CD4-positive, alpha-beta memory T cell (primary cell): ENCODE data around the gene ZNF407. TPM values are rescaled to one million over a fixed set of nuclear protein-coding genes. Genes with fewer than 3 reads are reported as not detected.

Experiments used
- CTCF ChIA-PET: fragments of 350-600 bp; sonication (Branson Sonifier 250); formaldehyde crosslinking; loops from one replicate; lab custom pipeline; 2021; ENCODE audit warnings: inconsistent platforms; ENCODE audit not compliant: partially characterized antibody; lab: Charles Lee
- POLR2A ChIA-PET: fragments of 350-600 bp; sonication (Branson Sonifier 250); formaldehyde crosslinking; loops from one replicate; lab custom pipeline; 2021; ENCODE audit not compliant: partially characterized antibody; lab: Charles Lee
- DNase-seq, 5 donors: peaks; one replicate each; pipeline versions ENCODE4 v3.0.0 to v3.0.0-alpha.2; 2020 to 2022; ENCODE audit warnings: mixed read lengths in 1 of 5
- H3K27ac ChIP-seq: one replicate; pipeline ENCODE4 v1.7.0; 2013; ENCODE audit warnings: low read depth, low read length
- H3K27me3 ChIP-seq: 2 replicates; pipeline ENCODE4 v1.7.0; 2013; ENCODE audit warnings: mild to moderate bottlenecking, low read length, moderate library complexity; ENCODE audit not compliant: insufficient read depth
- H3K36me3 ChIP-seq: 2 replicates; pipeline ENCODE4 v1.7.0; 2013; ENCODE audit warnings: mild to moderate bottlenecking, low read length, moderate library complexity; ENCODE audit not compliant: insufficient read depth
- H3K4me1 ChIP-seq: 2 replicates; pipeline ENCODE4 v1.7.0; 2013; ENCODE audit warnings: mild to moderate bottlenecking, low read length, moderate library complexity; ENCODE audit not compliant: insufficient read depth
- H3K4me3 ChIP-seq, 2 donors: one replicate each; pipeline ENCODE4 v1.7.0; 2013; ENCODE audit warnings: low read length in 2 of 2, mild to moderate bottlenecking in 1 of 2
- H3K9me3 ChIP-seq, 2 donors: one replicate each; pipeline ENCODE4 v1.7.0; 2013; ENCODE audit warnings: low read length in 2 of 2, control low read depth in 1 of 2; ENCODE audit not compliant: control insufficient read depth in 1 of 2
- H3K27ac Mint-ChIP-seq, 7 donors: one replicate each; pipeline ENCODE4 v1.8.0; 2020 to 2021; ENCODE audit warnings: mixed read lengths in 7 of 7, mild to moderate bottlenecking in 6 of 7, inconsistent platforms in 3 of 7, moderate library complexity in 3 of 7
- H3K27me3 Mint-ChIP-seq, 2 donors: one replicate each; pipeline ENCODE4 v1.8.0; 2020 to 2021; ENCODE audit warnings: mixed read lengths in 2 of 2
- H3K36me3 Mint-ChIP-seq, 2 donors: one replicate each; pipeline ENCODE4 v1.8.0; 2020 to 2021; ENCODE audit warnings: mixed read lengths in 2 of 2, inconsistent platforms in 1 of 2, mild to moderate bottlenecking in 1 of 2
- H3K4me1 Mint-ChIP-seq, 4 donors: one replicate each; pipeline ENCODE4 v1.8.0; 2020 to 2021; ENCODE audit warnings: mixed read lengths in 4 of 4, mild to moderate bottlenecking in 1 of 4
- H3K4me3 Mint-ChIP-seq, 8 donors: one replicate each; pipeline ENCODE4 v1.8.0; 2020 to 2021; ENCODE audit warnings: mixed read lengths in 8 of 8, mild to moderate bottlenecking in 7 of 8, moderate library complexity in 6 of 8, inconsistent platforms in 3 of 8
- H3K9me3 Mint-ChIP-seq, 8 donors: one replicate each; pipeline ENCODE4 v1.8.0; 2020 to 2021; ENCODE audit warnings: mixed read lengths in 8 of 8, mild to moderate bottlenecking in 5 of 8, inconsistent platforms in 3 of 8, moderate library complexity in 1 of 8
- intact Hi-C: fragments of 100-400 bp; cut with micrococcal nuclease; formaldehyde crosslinking; loops from one replicate; pipeline ENCODE4 v1.15.1; 2023
- polyA plus RNA-seq, 2 donors: library from polyadenylated mRNA; unstranded; fragments of 300-500 nt; fragmentation: Illumina TruSeq; gene quantifications; one replicate each; pipeline ENCODE4 v1.2.3, GENCODE V29; 2021
- total RNA-seq, 2 experiments: library from RNA; stranded (reverse); gene quantifications; one replicate each; pipeline ENCODE4 v1.2.3, GENCODE V29; 2021

ZNF407 gene
- total and polyA plus RNA-seq, 4 experiments from 2014 or later, result 1.8 to 26.9 (median 15.3) TPM

GRCh38 chr18:74775239-74775638 is 177.6 kb downstream of the ZNF407 start:
- Histone ChIP-seq H3K9me3 (no peaks in the 10 kb centered on the region), H3K4me3 (no peak overlapping the region), H3K27ac (no peak overlapping the region), H3K27me3 (no peaks in the 10 kb centered on the region), H3K4me1 (no peaks in the 10 kb centered on the region), H3K36me3 (no peaks in the 10 kb centered on the region)
- CTCF ChIA-PET, result no interaction called here
- Mint-ChIP-seq H3K9me3 (peaks cover 0 to 4% (median 0%) of the 10 kb centered on the region in 8 donors), H3K27me3 (no peaks in the 10 kb centered on the region), H3K36me3 (peaks cover 6 to 22% of the 10 kb centered on the region in 2 donors), H3K27ac (no peak overlapping the region), H3K4me3 (no peak overlapping the region), H3K4me1 (peaks cover 0 to 7% (median 3%) of the 10 kb centered on the region in 4 donors)
- POLR2A ChIA-PET, result no interaction called here
- DNase-seq, result no peak
- intact Hi-C loops, result no loop called here

- intact Hi-C loops, result no loop called here
- DNase-seq, result no peak
- POLR2A ChIA-PET, result no interaction called here
- no peak overlapping the region for H3K27ac ChIP-seq
- Mint-ChIP-seq H3K27me3 (no peaks in the 10 kb centered on the region), H3K36me3 (peaks cover 9 to 17% of the 10 kb centered on the region in 2 donors), H3K27ac (peak overlapping the region in 1 of 7 donors; percentile 93), H3K9me3 (peaks cover 0 to 4% (median 0%) of the 10 kb centered on the region in 8 donors), H3K4me3 (no peak overlapping the region), H3K4me1 (peaks cover 0 to 4% (median 1%) of the 10 kb centered on the region in 4 donors)
- no peaks in the 10 kb centered on the region for H3K9me3 ChIP-seq
- no peak overlapping the region for H3K4me3 ChIP-seq
- H3K4me1 ChIP-seq, result no peaks in the 10 kb centered on the region
- H3K27me3 ChIP-seq, result no peaks in the 10 kb centered on the region
- no peaks in the 10 kb centered on the region for H3K36me3 ChIP-seq
- CTCF ChIA-PET, result interaction anchor here (1.0 kb wide), 1 partner anchor 701 kb away, joined by 3 read pairs; no protein-coding TSS in a partner anchor
Observed at GRCh38 chr18:74778191-74778847, 180.6 kb downstream of the ZNF407 start.

GRCh38 chr18:74784752-74785151 is 187.1 kb downstream of the ZNF407 start:
- H3K4me3 ChIP-seq, result no peak overlapping the region
- peaks cover 27% of the 10 kb centered on the region in 2 donors for H3K36me3 Mint-ChIP-seq
- H3K27me3 ChIP-seq, result no peaks in the 10 kb centered on the region
- peaks cover 0 to 4% (median 0%) of the 10 kb centered on the region in 4 donors for H3K4me1 Mint-ChIP-seq
- ChIA-PET POLR2A (no interaction called here), CTCF (interaction anchor here (1.0 to 1.1 kb wide), 2 partner anchors 11 to 88 kb away, joined by 3 read pairs; no protein-coding TSS in a partner anchor)
- H3K4me3 Mint-ChIP-seq, result no peak overlapping the region
- DNase-seq, result no peak
- no peaks in the 10 kb centered on the region for H3K27me3 Mint-ChIP-seq
- H3K36me3 ChIP-seq, result no peaks in the 10 kb centered on the region
- no peaks in the 10 kb centered on the region for H3K9me3 Mint-ChIP-seq
- no peaks in the 10 kb centered on the region for H3K4me1 ChIP-seq
- H3K27ac Mint-ChIP-seq, result peak overlapping the region in 1 of 7 donors; percentile 21
- intact Hi-C loops, result no loop called here
- H3K9me3 ChIP-seq, result no peaks in the 10 kb centered on the region
- no peak overlapping the region for H3K27ac ChIP-seq

- Mint-ChIP-seq H3K36me3 (peaks cover 29 to 32% of the 10 kb centered on the region in 2 donors), H3K27me3 (no peaks in the 10 kb centered on the region), H3K4me3 (no peak overlapping the region), H3K9me3 (no peaks in the 10 kb centered on the region), H3K27ac (no peak overlapping the region), H3K4me1 (peaks cover 0 to 4% (median 0%) of the 10 kb centered on the region in 4 donors)
- Histone ChIP-seq H3K4me3 (no peak overlapping the region), H3K27me3 (no peaks in the 10 kb centered on the region), H3K36me3 (no peaks in the 10 kb centered on the region), H3K4me1 (no peaks in the 10 kb centered on the region), H3K27ac (no peak overlapping the region), H3K9me3 (no peaks in the 10 kb centered on the region)
- DNase-seq, result no peak
- POLR2A ChIA-PET, result no interaction called here
- CTCF ChIA-PET, result no interaction called here
- intact Hi-C loops, result no loop called here
Observed at GRCh38 chr18:74785632-74786031, 188.0 kb downstream of the ZNF407 start.

- no peak overlapping the region for H3K4me3 ChIP-seq
- H3K27me3 ChIP-seq, result no peaks in the 10 kb centered on the region
- H3K27ac Mint-ChIP-seq, result no peak overlapping the region
- H3K27ac ChIP-seq, result no peak overlapping the region
- ChIA-PET POLR2A (no interaction called here), CTCF (no interaction called here)
- no peaks in the 10 kb centered on the region for H3K36me3 ChIP-seq
- intact Hi-C loops, result no loop called here
- no peak overlapping the region for H3K4me3 Mint-ChIP-seq
- H3K36me3 Mint-ChIP-seq, result peaks cover 31 to 38% of the 10 kb centered on the region in 2 donors
- no peaks in the 10 kb centered on the region for H3K4me1 ChIP-seq
- H3K9me3 ChIP-seq, result no peaks in the 10 kb centered on the region
- no peaks in the 10 kb centered on the region for H3K9me3 Mint-ChIP-seq
- DNase-seq, result no peak
- peaks cover 0 to 4% (median 0%) of the 10 kb centered on the region in 4 donors for H3K4me1 Mint-ChIP-seq
- H3K27me3 Mint-ChIP-seq, result no peaks in the 10 kb centered on the region
Observed at GRCh38 chr18:74788657-74789056, 191.0 kb downstream of the ZNF407 start.

- CTCF ChIA-PET, result no interaction called here
- Mint-ChIP-seq H3K9me3 (no peaks in the 10 kb centered on the region), H3K36me3 (peaks cover 32 to 40% of the 10 kb centered on the region in 2 donors), H3K27ac (peak overlapping the region in 1 of 7 donors; percentile 61), H3K4me1 (peaks cover 0 to 4% (median 0%) of the 10 kb centered on the region in 4 donors), H3K4me3 (no peak overlapping the region), H3K27me3 (no peaks in the 10 kb centered on the region)
- DNase-seq, result no peak
- Histone ChIP-seq H3K27me3 (no peaks in the 10 kb centered on the region), H3K36me3 (no peaks in the 10 kb centered on the region), H3K4me3 (no peak overlapping the region), H3K4me1 (no peaks in the 10 kb centered on the region), H3K9me3 (no peaks in the 10 kb centered on the region), H3K27ac (no peak overlapping the region)
- POLR2A ChIA-PET, result no interaction called here
- intact Hi-C loops, result no loop called here
Observed at GRCh38 chr18:74789078-74789477, 191.4 kb downstream of the ZNF407 start.

- Histone ChIP-seq H3K36me3 (no peaks in the 10 kb centered on the region), H3K4me3 (no peak overlapping the region), H3K9me3 (no peaks in the 10 kb centered on the region), H3K27me3 (no peaks in the 10 kb centered on the region), H3K4me1 (no peaks in the 10 kb centered on the region), H3K27ac (no peak overlapping the region)
- intact Hi-C loops, result no loop called here
- Mint-ChIP-seq H3K27me3 (no peaks in the 10 kb centered on the region), H3K4me3 (no peak overlapping the region), H3K4me1 (peaks cover 0 to 4% (median 0%) of the 10 kb centered on the region in 4 donors), H3K9me3 (no peaks in the 10 kb centered on the region), H3K36me3 (peaks cover 29 to 36% of the 10 kb centered on the region in 2 donors), H3K27ac (no peak overlapping the region)
- DNase-seq, result no peak
- ChIA-PET CTCF (no interaction called here), POLR2A (no interaction called here)
Observed at GRCh38 chr18:74790451-74790850, 192.8 kb downstream of the ZNF407 start.
